Measurements from ENCODE around the gene RP9. TPM values are rescaled to one million over a fixed set of nuclear protein-coding genes. Genes with fewer than 3 reads are reported as not detected.

The RP9 gene
- total RNA-seq, 4 donors from 2014 or later, result 6.5 to 16.9 (median 9.3) TPM

DNA sequence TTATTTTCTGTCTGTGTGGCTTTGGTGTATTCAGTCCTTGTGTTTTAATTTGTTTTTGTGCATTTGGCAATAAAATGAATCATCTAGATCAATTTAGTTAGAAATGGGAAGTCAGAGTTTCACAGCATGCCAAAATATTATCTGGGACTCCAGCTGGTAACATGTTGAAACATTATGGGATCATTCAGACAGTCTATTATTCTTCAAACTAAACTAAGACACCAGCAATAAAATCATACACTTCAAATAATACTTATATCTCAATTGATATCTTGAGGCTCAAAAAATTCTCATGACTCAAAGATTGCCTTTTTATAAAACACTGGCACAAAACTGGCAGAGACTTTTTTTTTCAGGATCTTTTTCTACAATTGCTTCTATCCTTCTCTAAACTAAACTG is 5.8 kb upstream of the RP9 start:
- no peaks in the 10 kb centered on the region for H3K27me3 ChIP-seq
- no peaks in the 10 kb centered on the region for H3K4me1 ChIP-seq
- no peak overlapping the region for H3K4me3 ChIP-seq
- no peak for DNase-seq (ENCODE audit: low spot score in 2 of 2)
- peaks cover 3% of the 10 kb centered on the region for H3K9me3 ChIP-seq
- no peak overlapping the region for H3K27ac ChIP-seq
- TF ChIP-seq POLR2AphosphoS5 (IDR thresholded peaks at IDR 0.05) (no peak), POLR2A (IDR thresholded peaks at IDR 0.05) (no peak), EP300 (IDR thresholded peaks at IDR 0.05) (no peak)
- TF ChIP-seq, protein P1, sequence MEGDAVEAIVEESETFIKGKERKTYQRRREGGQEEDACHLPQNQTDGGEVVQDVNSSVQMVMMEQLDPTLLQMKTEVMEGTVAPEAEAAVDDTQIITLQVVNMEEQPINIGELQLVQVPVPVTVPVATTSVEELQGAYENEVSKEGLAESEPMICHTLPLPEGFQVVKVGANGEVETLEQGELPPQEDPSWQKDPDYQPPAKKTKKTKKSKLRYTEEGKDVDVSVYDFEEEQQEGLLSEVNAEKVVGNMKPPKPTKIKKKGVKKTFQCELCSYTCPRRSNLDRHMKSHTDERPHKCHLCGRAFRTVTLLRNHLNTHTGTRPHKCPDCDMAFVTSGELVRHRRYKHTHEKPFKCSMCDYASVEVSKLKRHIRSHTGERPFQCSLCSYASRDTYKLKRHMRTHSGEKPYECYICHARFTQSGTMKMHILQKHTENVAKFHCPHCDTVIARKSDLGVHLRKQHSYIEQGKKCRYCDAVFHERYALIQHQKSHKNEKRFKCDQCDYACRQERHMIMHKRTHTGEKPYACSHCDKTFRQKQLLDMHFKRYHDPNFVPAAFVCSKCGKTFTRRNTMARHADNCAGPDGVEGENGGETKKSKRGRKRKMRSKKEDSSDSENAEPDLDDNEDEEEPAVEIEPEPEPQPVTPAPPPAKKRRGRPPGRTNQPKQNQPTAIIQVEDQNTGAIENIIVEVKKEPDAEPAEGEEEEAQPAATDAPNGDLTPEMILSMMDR (IDR thresholded peaks at IDR 0.05), result no peak
- H3K36me3 ChIP-seq, result no peaks in the 10 kb centered on the region

- DNase-seq (ENCODE audit: low spot score in 2 of 2), result no peak
- Histone ChIP-seq H3K4me3 (no peak overlapping the region), H3K9me3 (no peaks in the 10 kb centered on the region), H3K27ac (no peak overlapping the region), H3K36me3 (no peaks in the 10 kb centered on the region), H3K27me3 (no peaks in the 10 kb centered on the region), H3K4me1 (peaks cover 26% of the 10 kb centered on the region)
- TF ChIP-seq, protein P1 (IDR thresholded peaks at IDR 0.05), result no peak
- TF ChIP-seq POLR2A (IDR thresholded peaks at IDR 0.05) (no peak), EP300 (IDR thresholded peaks at IDR 0.05) (no peak), POLR2AphosphoS5 (IDR thresholded peaks at IDR 0.05) (no peak)
- WGBS, result 81% methylated on average over 3 of the region's 3 CpGs
Observed at GRCh38 chr7:33111614-33112013, 2.4 kb upstream of the RP9 start.

GRCh38 chr7:33109758-33110238 is 594 bp upstream of the RP9 start:
- Histone ChIP-seq H3K4me1 (peaks cover 35% of the 10 kb centered on the region), H3K27ac (no peak overlapping the region), H3K27me3 (no peaks in the 10 kb centered on the region), H3K36me3 (no peaks in the 10 kb centered on the region), H3K4me3 (peak overlapping the region; percentile 87), H3K9me3 (no peaks in the 10 kb centered on the region)
- TF ChIP-seq, protein P1 (IDR thresholded peaks at IDR 0.05), result no peak
- TF ChIP-seq EP300 (IDR thresholded peaks at IDR 0.05) (no peak), POLR2A (IDR thresholded peaks at IDR 0.05) (no peak), POLR2AphosphoS5 (IDR thresholded peaks at IDR 0.05) (no peak)
- WGBS, result 10% methylated on average over 11 of the region's 11 CpGs
- no peak for DNase-seq (ENCODE audit: low spot score in 2 of 2)

DNA sequence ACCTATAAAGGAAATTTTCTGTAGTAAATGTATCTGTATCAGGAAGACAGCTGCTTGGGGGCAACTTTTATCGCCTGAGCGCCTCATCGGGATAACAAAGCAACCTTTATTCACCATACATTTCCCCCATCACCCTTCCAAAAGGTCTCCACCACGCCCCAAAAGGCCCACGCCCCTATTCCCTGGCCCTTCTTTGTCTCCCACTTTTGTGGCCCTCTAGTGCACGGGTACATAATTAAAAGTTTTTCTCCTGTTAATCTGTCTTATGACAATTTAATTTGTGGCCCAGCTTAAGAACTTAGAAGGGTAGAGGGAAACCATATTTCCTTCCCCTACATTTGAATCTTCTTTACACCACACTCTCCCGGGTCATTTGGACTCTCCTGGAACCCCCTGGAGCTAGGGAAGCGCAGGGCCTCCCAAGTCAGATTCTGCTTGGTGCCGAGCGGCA is 625 bp downstream of the RP9 start:
- no peaks in the 10 kb centered on the region for H3K27me3 ChIP-seq
- no peak for DNase-seq (ENCODE audit: low spot score in 2 of 2)
- TF ChIP-seq EP300 (IDR thresholded peaks at IDR 0.05) (no peak), POLR2AphosphoS5 (IDR thresholded peaks at IDR 0.05) (no peak), POLR2A (IDR thresholded peaks at IDR 0.05) (no peak)
- H3K9me3 ChIP-seq, result no peaks in the 10 kb centered on the region
- peak overlapping the region; percentile 75 for H3K27ac ChIP-seq
- 1% methylated on average over 10 of the region's 10 CpGs for WGBS
- H3K4me3 ChIP-seq, result peak overlapping the region; percentile 87
- peaks cover under 1% of the 10 kb centered on the region for H3K36me3 ChIP-seq
- peaks cover 35% of the 10 kb centered on the region for H3K4me1 ChIP-seq

GRCh38 chr7:33107136-33108066 is 1.8 kb downstream of the RP9 start:
- no peak overlapping the region for H3K27ac ChIP-seq
- H3K36me3 ChIP-seq, result peaks cover 12% of the 10 kb centered on the region
- peak overlapping the region; percentile 87 for H3K4me3 ChIP-seq
- DNase-seq (ENCODE audit: low spot score in 2 of 2), result no peak
- no peaks in the 10 kb centered on the region for H3K9me3 ChIP-seq
- H3K4me1 ChIP-seq, result peaks cover 35% of the 10 kb centered on the region
- no peaks in the 10 kb centered on the region for H3K27me3 ChIP-seq
- 46% methylated on average over 7 of the region's 7 CpGs for WGBS
- TF ChIP-seq, protein P1 (IDR thresholded peaks at IDR 0.05), result peak in 1 of 2 donors; percentile 7
- TF ChIP-seq POLR2AphosphoS5 (IDR thresholded peaks at IDR 0.05), result no peak
